ENCODE data around the gene TEX14. TPM values are rescaled to one million over a fixed set of nuclear protein-coding genes. Genes with fewer than 3 reads are reported as not detected.

The TEX14 gene
- total and polyA plus RNA-seq, 12 donors: 0.05 to 0.88 (median 0.14) TPM; not detected in 4

- Histone ChIP-seq H3K36me3 (no peaks in the 10 kb centered on the region), H3K27me3 (no peaks in the 10 kb centered on the region), H3K27ac (no peak overlapping the region), H3K4me1 (peaks cover 0 to 9% (median 0%) of the 10 kb centered on the region in 9 donors), H3K9me3 (no peaks in the 10 kb centered on the region), H3K4me3 (no peak overlapping the region)
- 90% methylated on average over 6 of the region's 6 CpGs for WGBS, 2 donors
- intact Hi-C loops (cut with DNase I): loop anchor here in 3 of 10 donors (10.0 kb wide), 3 partner anchors 55 to 285 kb away; partner anchors contain the start of genes RAD51C (in 2 of the 3), TEX14 (in 2 of the 3) and SUPT4H1 (in 1 of the 3)
- DNase-seq (no peak), ATAC-seq (no peak)
- no peak for TF ChIP-seq CTCF (IDR thresholded peaks at IDR 0.05)
These were observed 52.2 kb downstream of the TEX14 start for GRCh38 chr17:58639681-58640080.

GRCh38 chr17:58637011-58637570 is 54.8 kb downstream of the TEX14 start:
- Histone ChIP-seq H3K9me3 (no peaks in the 10 kb centered on the region), H3K27me3 (no peaks in the 10 kb centered on the region), H3K36me3 (no peaks in the 10 kb centered on the region), H3K4me1 (peaks cover 0 to 10% (median 3%) of the 10 kb centered on the region in 9 donors), H3K4me3 (no peak overlapping the region), H3K27ac (no peak overlapping the region)
- intact Hi-C loops (cut with DNase I): loop anchor here in 3 of 10 donors (10.0 kb wide), 3 partner anchors 58 to 282 kb away; partner anchors contain the start of genes RAD51C (in 2 of the 3), TEX14 (in 2 of the 3) and SUPT4H1 (in 1 of the 3)
- no peak for TF ChIP-seq CTCF (IDR thresholded peaks at IDR 0.05)
- ATAC-seq (no peak), DNase-seq (no peak)
- WGBS, 2 donors: 76 to 79% methylated on average over 12 of the region's 12 CpGs

- no peak for DNase-seq
- H3K36me3 ChIP-seq: no peaks in the 10 kb centered on the region
- TF ChIP-seq CTCF (IDR thresholded peaks at IDR 0.05): no peak
- H3K9me3 ChIP-seq: no peaks in the 10 kb centered on the region
- peak overlapping the region; percentile 9 to 89 (median 86) for H3K27ac ChIP-seq
- H3K4me1 ChIP-seq: peaks cover 0 to 15% (median 9%) of the 10 kb centered on the region in 9 donors
- peak overlapping the region in 9 of 10 donors; percentile 32 to 50 (median 42) for H3K4me3 ChIP-seq
- 79 to 81% methylated on average over 20 of the region's 20 CpGs for WGBS, 2 donors
- no peaks in the 10 kb centered on the region for H3K27me3 ChIP-seq
- peak in 1 of 8 donors; percentile 2 for ATAC-seq
- intact Hi-C loops (cut with DNase I): loop anchor here in 6 of 10 donors (1.0 to 10.0 kb wide), 12 partner anchors 26 to 278 kb away; partner anchors contain the start of genes RAD51C (in 3 of the 6), TEX14 (in 3 of the 6) and SUPT4H1 (in 1 of the 6)
These were observed 59.2 kb downstream of the TEX14 start for GRCh38 chr17:58632324-58633314.
